Activated CD8-positive, alpha-beta T cell treated with anti-CD3 and anti-CD28 coated beads for 36 hours (primary cell): ENCODE measurements around the gene TWNK. TPM values are rescaled to one million over a fixed set of nuclear protein-coding genes. Genes with fewer than 3 reads are reported as not detected.

ENCODE experiments used
- ATAC-seq: fragments of 200-7000 bp; cut with Tn5 transposase; one replicate; pipeline ENCODE4 v1.10.0; 2021; ENCODE audit warnings: mild to moderate bottlenecking, moderate library complexity
- CTCF ChIA-PET: fragments of 350-600 bp; sonication (Branson Sonifier 250); formaldehyde crosslinking; loops from one replicate; lab custom pipeline; 2021; ENCODE audit warnings: antibody characterized with exemption; lab: Charles Lee
- POLR2A ChIA-PET: fragments of 350-600 bp; sonication (Branson Sonifier 250); formaldehyde crosslinking; loops from one replicate; lab custom pipeline; 2021; ENCODE audit warnings: antibody characterized with exemption; lab: Charles Lee
- DNase-seq: peaks from one replicate; pipeline ENCODE4 v3.0.0-alpha.2; 2020
- H3K27ac Mint-ChIP-seq: one replicate; pipeline ENCODE4 v1.8.0; 2021; ENCODE audit warnings: mild to moderate bottlenecking, mixed read lengths
- H3K27me3 Mint-ChIP-seq: one replicate; pipeline ENCODE4 v1.8.0; 2021; ENCODE audit warnings: mixed read lengths
- H3K36me3 Mint-ChIP-seq: one replicate; pipeline ENCODE4 v1.8.0; 2021; ENCODE audit warnings: low read depth, mixed read lengths
- H3K4me1 Mint-ChIP-seq: one replicate; pipeline ENCODE4 v1.8.0; 2021; ENCODE audit warnings: low read depth, mixed read lengths
- H3K4me3 Mint-ChIP-seq: one replicate; pipeline ENCODE4 v1.8.0; 2021; ENCODE audit warnings: mild to moderate bottlenecking, moderate library complexity, mixed read lengths
- H3K9me3 Mint-ChIP-seq: one replicate; pipeline ENCODE4 v1.8.0; 2021; ENCODE audit warnings: mixed read lengths
- CTCF ChIP-seq: fragments of 200-600 bp; IDR thresholded peaks from one replicate; pipeline ENCODE4 v1.8.0; 2022; ENCODE audit warnings: antibody characterized with exemption, mild to moderate bottlenecking
- intact Hi-C: fragments of 100-400 bp; cut with micrococcal nuclease; formaldehyde crosslinking; loops from one replicate; pipeline ENCODE4 v1.10.0; 2022
- total RNA-seq, 2 experiments: library from RNA; stranded (reverse); gene quantifications; one replicate each; pipeline ENCODE4 v1.2.3, GENCODE V29; 2021

Gene TWNK
- total RNA-seq, 2 experiments from 2014 or later: 18.0 to 19.0 TPM

- no peak for DNase-seq
- Mint-ChIP-seq H3K9me3 (no peaks in the 10 kb centered on the region), H3K27me3 (peaks cover 35% of the 10 kb centered on the region), H3K4me1 (peaks cover 7% of the 10 kb centered on the region), H3K4me3 (no peak overlapping the region), H3K27ac (no peak overlapping the region), H3K36me3 (no peaks in the 10 kb centered on the region)
- TF ChIP-seq CTCF: no peak
- POLR2A ChIA-PET: no interaction called here
- CTCF ChIA-PET: interaction anchor here (1.7 to 7.3 kb wide), 5 partner anchors 7 to 47 kb away, joined by 4 to 178 read pairs (median 114); partner anchors contain the start of genes LZTS2, PDZD7 and SFXN3
- no peak for ATAC-seq
- intact Hi-C loops: no loop called here
Observed at GRCh38 chr10:101020427-101021075, 33.2 kb downstream of the TWNK start.

DNA sequence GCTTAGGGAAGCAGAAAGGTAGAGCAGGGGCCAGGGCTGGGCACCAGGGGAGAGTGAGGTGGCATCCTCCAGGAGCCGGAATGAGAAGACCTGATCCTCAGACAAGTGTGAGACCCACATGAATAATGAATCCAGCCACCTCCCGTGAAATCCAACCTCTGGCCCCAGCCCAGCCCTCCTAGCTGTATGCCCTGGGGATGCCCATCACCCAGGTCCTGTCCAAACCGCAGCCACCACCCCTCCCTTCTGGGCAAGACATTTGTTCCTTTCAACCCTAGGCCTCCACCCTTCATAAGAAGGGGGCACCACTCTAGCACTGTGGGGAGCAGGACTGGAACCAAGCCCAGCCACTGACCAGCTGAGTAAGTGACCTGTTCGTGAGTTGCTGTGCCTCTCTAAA, 33.9 kb downstream of the TWNK start:
- ChIA-PET POLR2A (interaction anchor here (0.7 kb wide), 1 partner anchor 8 kb away, joined by 3 read pairs; no protein-coding TSS in a partner anchor), CTCF (interaction anchor here (2.0 kb wide), 1 partner anchor 46 kb away, joined by 5 read pairs; no protein-coding TSS in a partner anchor)
- Mint-ChIP-seq H3K27me3 (peaks cover 31% of the 10 kb centered on the region), H3K36me3 (no peaks in the 10 kb centered on the region), H3K9me3 (no peaks in the 10 kb centered on the region), H3K4me3 (no peak overlapping the region), H3K27ac (no peak overlapping the region), H3K4me1 (peaks cover 7% of the 10 kb centered on the region)
- ATAC-seq (no peak), DNase-seq (no peak)
- TF ChIP-seq CTCF: no peak
- intact Hi-C loops: no loop called here

GRCh38 chr10:101021692-101022251, 34.4 kb downstream of the TWNK start:
- Mint-ChIP-seq H3K36me3 (no peaks in the 10 kb centered on the region), H3K27ac (no peak overlapping the region), H3K4me1 (peaks cover 7% of the 10 kb centered on the region), H3K27me3 (peaks cover 26% of the 10 kb centered on the region), H3K9me3 (no peaks in the 10 kb centered on the region), H3K4me3 (no peak overlapping the region)
- ChIA-PET POLR2A (interaction anchor here (0.7 kb wide), 1 partner anchor 8 kb away, joined by 3 read pairs; no protein-coding TSS in a partner anchor), CTCF (interaction anchor here (2.0 kb wide), 1 partner anchor 45 kb away, joined by 5 read pairs; no protein-coding TSS in a partner anchor)
- intact Hi-C loops: no loop called here
- DNase-seq (no peak), ATAC-seq (no peak)
- TF ChIP-seq CTCF: no peak

GRCh38 chr10:101022967-101023705, 35.8 kb downstream of the TWNK start:
- DNase-seq (no peak), ATAC-seq (no peak)
- Mint-ChIP-seq H3K36me3 (no peaks in the 10 kb centered on the region), H3K27ac (no peak overlapping the region), H3K27me3 (peaks cover 20% of the 10 kb centered on the region), H3K4me1 (peaks cover 7% of the 10 kb centered on the region), H3K9me3 (no peaks in the 10 kb centered on the region), H3K4me3 (no peak overlapping the region)
- ChIA-PET POLR2A (no interaction called here), CTCF (interaction anchor here (2.0 to 9.8 kb wide), 2 partner anchors 6 to 44 kb away, joined by 5 to 147 read pairs; no protein-coding TSS in a partner anchor)
- intact Hi-C loops: no loop called here
- no peak for TF ChIP-seq CTCF
